GM19372 (cell line): ENCODE measurements around the gene GPX3.

Source experiments
- ATAC-seq: cut with Tn5 transposase; IDR thresholded peaks from one replicate; pipeline ENCODE4 v1.9.1; 2021; ENCODE audit warnings: mild to moderate bottlenecking, low read depth, moderate library complexity; ENCODE audit not compliant: unreplicated experiment

Gene GPX3

GRCh38 chr5:151031554-151031953 is 11.2 kb downstream of the GPX3 start:
- no peak for ATAC-seq

GRCh38 chr5:151033217-151033934 is 13.0 kb downstream of the GPX3 start:
- no peak for ATAC-seq

DNA sequence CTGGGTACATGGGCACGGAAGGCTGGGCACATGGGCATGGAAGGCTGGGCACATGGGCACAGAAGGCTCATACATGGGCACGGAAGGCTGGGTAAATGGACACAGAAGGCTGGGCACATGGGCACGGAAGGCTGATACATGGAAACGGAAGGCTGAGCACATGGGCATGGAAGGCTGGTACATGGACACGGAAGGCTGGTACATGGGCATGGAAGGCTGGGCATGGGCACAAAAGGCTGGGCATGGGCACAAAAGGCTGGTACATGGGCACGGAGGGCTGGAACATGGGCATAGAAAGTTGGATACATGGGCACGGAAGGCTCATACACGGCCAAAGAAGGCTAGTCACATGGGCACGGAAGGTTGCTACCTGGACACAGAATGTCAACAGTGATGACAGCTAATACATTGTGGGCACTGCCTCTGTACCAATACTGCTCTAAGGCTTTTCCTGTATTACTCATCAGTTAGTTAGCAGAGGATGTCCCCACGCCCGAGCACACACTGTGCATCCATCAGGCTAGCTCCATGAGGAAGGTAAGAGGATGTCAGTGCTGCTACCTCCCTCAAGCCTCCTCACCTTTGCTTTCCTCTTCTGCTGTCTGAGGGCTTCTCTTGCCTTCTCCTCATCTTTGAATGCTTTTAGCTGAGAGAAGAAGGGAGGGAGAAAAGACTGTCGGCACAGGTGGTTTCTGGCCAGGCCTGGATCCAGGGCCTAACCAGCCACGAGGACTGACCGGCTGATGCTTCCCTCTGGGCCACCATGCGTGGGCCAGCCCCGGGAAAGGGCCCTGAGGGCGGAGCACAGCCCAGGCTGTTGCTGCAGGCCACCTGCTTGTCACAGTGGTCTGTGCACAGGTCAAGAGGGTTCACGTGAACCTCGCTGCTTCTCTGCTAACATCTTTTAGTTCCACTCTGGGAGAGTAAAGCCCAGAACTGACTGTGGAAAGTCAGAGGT is 14.3 kb downstream of the GPX3 start:
- ATAC-seq = no peak

DNA sequence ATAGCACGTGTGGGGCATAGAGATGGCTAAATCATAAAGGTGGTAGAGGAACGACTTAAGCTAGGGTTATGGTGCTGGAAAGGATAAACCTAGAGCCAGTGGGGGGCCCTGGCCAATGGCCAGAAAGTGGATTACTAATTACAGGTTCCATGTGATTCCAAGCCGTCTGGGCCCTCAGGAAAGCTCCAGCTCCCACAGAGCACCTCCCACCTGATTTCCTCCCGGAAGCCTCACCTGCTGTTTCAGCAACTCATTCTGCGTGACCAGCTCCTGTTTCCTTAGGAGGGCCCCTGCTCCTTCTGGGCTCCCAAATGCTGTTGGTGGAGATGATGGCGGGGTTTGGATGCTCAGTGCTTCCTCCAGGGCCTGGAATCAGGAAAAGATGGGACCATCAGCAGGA is 16.2 kb downstream of the GPX3 start:
- ATAC-seq = no peak

- ATAC-seq = no peak
Measured at GRCh38 chr5:151037561-151038411, 17.4 kb downstream of the GPX3 start.

DNA sequence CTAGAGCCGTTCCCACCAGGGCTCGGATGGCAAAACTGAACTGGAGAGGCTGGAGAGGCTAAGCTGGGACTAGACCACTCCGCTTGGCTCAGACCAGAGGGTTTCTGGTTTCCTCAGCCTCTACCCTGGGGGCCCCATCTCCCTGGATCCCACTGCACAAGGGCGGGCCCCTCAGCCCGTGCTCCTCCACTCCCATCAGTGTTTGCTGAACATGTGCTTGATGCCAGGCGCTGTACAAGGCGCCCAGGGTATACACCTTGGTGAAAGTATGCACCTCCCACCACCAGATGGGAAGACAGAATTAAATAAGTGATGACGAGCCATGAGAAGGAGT is 18.0 kb downstream of the GPX3 start:
- no peak for ATAC-seq

- ATAC-seq = no peak
Measured at GRCh38 chr5:151038801-151039238, 18.4 kb downstream of the GPX3 start.

- no peak for ATAC-seq
Measured at GRCh38 chr5:151039665-151040064, 19.3 kb downstream of the GPX3 start.

GRCh38 chr5:151040211-151040747 is 19.9 kb downstream of the GPX3 start:
- ATAC-seq = no peak

- ATAC-seq = no peak
Measured at GRCh38 chr5:151041577-151042268, 21.3 kb downstream of the GPX3 start.

DNA sequence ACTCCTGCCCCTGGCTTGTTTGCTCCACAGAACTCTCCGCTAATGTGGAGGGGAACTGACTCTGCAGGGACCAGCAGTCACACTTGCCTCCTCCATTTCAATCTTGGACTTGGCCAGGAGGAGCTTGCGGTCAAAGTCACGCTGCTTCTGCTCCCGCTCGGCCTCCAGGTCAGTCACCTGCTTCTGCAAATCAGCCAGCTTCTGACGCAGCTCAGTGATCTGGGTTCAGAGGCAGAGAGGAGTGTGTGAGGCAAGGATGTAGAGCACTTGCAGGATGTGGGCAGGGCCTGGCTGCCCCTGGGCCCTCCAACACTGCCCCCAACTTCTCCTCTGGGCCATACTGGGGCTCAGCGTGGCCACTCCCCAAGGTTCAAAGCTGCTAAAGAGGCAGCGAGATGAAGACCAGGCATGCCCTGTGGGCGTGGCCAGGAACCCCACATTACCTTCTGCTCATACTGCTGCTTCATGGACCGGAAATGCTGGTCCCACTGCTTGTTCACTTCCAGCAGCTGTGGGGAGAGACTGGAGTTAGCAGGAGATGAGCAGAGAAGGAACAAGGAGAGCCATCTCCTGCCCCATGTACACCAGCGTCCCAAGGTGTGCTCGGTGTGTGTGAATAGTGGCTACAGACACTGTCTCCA is 22.2 kb downstream of the GPX3 start:
- no peak for ATAC-seq

DNA sequence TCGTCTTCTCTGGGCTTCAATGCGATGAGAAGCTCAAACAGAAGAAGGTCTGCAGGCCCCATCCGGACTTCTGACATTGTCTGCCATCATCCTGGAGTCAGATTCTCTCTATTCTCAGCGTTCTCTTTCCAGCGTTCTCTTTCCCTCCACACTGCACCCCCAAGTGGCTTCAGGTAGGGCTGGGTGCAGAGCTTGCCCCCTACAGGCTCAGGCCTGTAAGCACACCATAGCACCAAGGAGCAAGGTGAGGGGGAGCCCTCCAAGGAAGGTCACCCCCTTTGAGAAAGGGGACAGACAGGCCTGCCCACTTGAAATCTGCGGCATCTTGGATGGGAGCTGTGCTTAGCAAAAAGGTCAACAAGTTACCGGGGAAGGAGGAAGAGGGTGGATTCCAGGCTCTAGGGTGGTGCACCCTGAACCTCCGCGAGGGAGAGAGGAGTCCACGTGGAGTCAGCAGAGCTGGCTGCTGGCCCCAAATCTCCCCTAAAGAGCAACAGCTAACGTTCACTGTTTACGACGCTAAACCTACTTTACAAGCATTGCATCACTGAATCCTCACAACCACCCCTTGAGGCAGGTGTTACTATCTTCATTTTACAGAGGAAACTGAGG is 27.5 kb downstream of the GPX3 start:
- peak; percentile 65 for ATAC-seq

GRCh38 chr5:151048526-151048925 is 28.1 kb downstream of the GPX3 start:
- ATAC-seq = no peak

GRCh38 chr5:151051066-151051930 is 30.9 kb downstream of the GPX3 start:
- peak; percentile 76 for ATAC-seq

- ATAC-seq = no peak
Measured at GRCh38 chr5:151051931-151052608, 31.7 kb downstream of the GPX3 start.

DNA sequence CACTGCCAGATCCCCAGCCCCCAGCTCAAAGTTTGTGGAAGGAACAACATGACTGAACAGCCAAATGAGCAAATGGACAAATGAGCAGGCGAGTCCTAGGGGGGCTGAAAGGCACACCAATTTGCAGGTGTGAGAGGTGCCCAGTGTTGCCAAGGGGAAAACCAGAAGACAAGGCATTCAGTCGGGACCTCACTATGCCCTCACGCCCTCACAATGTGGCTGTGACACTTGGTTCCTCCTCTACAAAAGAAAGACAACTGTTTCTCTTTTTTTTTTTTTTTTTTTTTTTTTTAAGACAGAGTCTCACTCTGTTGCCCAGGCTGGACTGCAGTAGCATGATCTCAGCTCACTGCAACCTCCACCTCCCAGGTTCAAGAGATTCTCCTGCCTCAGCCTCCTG is 32.4 kb downstream of the GPX3 start:
- no peak for ATAC-seq

GRCh38 chr5:151053796-151054462 is 33.5 kb downstream of the GPX3 start:
- no peak for ATAC-seq
